RWPE1 (cell line): ENCODE measurements around the gene ZNF800.

Source experiments
- CTCF ChIA-PET: fragments of 350-600 bp; sonication (Branson Sonifier 250); formaldehyde crosslinking; extraction: SDS; loops from one replicate; lab custom pipeline; 2021; lab: Yijun Ruan, JAX
- POLR2A ChIA-PET: fragments of 400-600 bp; formaldehyde crosslinking; extraction: SDS; loops from one replicate; lab custom pipeline; 2020; ENCODE audit warnings: antibody characterized with exemption; ENCODE audit not compliant: low non-redundant PET; lab: Yijun Ruan, JAX
- DNase-seq: peaks from one replicate; pipeline ENCODE4 v3.0.0; 2012; ENCODE audit warnings: low spot score
- H3K27ac ChIP-seq: fragments of 450-650 bp; 2 replicates; pipeline ENCODE4 v1.5.1; 2017
- TF ChIP-seq, protein P1 (sequence below): fragments of 450-650 bp; conservative IDR thresholded peaks from 2 replicates; pipeline ENCODE4 v1.5.1; 2017; ENCODE audit warnings: low read depth, mild to moderate bottlenecking

ZNF800 gene

DNA sequence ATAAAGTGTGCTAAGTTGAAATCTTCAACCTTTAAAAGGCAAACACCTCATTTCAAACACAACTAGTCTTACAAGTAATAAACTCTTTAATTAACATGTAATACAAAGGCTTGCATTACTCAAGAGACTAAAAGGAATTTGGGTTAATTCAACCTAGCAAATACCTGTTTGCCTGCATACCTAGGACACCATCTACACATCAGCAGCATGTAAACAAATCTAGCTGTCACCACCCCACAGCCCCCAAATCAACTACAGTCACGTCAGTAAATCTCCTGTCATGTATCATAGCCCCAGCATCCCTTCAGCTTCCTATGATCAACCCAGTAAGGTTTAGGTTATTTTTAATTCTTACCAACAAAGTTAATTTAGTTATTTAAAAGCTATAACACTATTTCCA lies 33.5 kb downstream of the ZNF800 start:
- ChIA-PET CTCF (no interaction called here), POLR2A (no interaction called here)
- DNase-seq: no peak
- H3K27ac ChIP-seq: no peak overlapping the region
- TF ChIP-seq, protein P1, sequence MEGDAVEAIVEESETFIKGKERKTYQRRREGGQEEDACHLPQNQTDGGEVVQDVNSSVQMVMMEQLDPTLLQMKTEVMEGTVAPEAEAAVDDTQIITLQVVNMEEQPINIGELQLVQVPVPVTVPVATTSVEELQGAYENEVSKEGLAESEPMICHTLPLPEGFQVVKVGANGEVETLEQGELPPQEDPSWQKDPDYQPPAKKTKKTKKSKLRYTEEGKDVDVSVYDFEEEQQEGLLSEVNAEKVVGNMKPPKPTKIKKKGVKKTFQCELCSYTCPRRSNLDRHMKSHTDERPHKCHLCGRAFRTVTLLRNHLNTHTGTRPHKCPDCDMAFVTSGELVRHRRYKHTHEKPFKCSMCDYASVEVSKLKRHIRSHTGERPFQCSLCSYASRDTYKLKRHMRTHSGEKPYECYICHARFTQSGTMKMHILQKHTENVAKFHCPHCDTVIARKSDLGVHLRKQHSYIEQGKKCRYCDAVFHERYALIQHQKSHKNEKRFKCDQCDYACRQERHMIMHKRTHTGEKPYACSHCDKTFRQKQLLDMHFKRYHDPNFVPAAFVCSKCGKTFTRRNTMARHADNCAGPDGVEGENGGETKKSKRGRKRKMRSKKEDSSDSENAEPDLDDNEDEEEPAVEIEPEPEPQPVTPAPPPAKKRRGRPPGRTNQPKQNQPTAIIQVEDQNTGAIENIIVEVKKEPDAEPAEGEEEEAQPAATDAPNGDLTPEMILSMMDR: no peak

- POLR2A ChIA-PET: no interaction called here
- TF ChIP-seq, protein P1: no peak
- no peak overlapping the region for H3K27ac ChIP-seq
- CTCF ChIA-PET: interaction anchor here (1.1 kb wide), 1 partner anchor 551 kb away, joined by 4 read pairs; no protein-coding TSS in a partner anchor
- no peak for DNase-seq
These were observed 38.6 kb downstream of the ZNF800 start for GRCh38 chr7:127353897-127354296.

DNA sequence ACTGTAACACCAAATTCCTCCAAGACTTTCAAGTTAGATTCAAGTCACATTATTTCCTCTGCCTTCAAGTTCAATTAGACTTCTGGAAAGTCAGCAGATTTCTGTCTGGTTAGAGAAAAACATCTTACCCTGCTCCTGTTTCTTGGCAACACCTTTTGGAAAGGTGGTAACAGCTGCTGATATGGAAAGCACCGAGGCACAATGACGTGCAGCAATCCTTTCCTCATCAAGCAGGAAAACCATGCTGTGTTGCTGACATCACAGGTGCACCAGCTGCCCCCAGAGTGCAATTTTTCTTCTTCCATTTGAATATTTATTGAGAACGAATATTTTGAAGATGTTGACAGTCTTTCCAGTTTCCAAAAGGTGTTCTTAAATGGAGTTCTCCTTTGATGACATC lies 41.9 kb downstream of the ZNF800 start:
- ChIA-PET POLR2A (no interaction called here), CTCF (no interaction called here)
- TF ChIP-seq, protein P1: no peak

GRCh38 chr7:127349881-127350280 lies 42.6 kb downstream of the ZNF800 start:
- no peak for DNase-seq
- ChIA-PET CTCF (no interaction called here), POLR2A (no interaction called here)
- no peak overlapping the region for H3K27ac ChIP-seq
- TF ChIP-seq, protein P1: no peak

More for the DNA sequence above, 41.9 kb downstream of the ZNF800 start:
- DNase-seq: no peak
- H3K27ac ChIP-seq: no peak overlapping the region

DNA sequence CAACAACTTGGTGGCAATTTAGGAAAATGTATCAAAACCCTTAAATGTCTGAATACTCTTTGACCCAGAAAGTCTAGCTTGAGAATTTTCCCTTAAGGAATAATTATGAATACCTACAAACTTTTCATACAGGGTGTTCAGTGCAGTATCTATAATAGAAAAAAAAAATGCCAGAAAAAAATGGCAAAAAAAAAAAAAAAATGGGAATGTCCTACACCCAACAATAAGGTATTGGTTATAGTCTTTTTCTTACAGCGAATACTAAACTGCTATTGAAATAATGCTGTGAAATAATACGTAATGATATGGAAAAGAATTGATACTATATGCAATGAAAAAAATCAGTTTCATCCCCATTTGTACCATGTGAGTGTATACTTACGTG lies 44.3 kb downstream of the ZNF800 start:
- TF ChIP-seq, protein P1: no peak
- POLR2A ChIA-PET: no interaction called here
- CTCF ChIA-PET: interaction anchor here (0.6 to 1.0 kb wide), 4 partner anchors 27 to 1996 kb away, joined by 3 to 9 read pairs (median 3); no protein-coding TSS in a partner anchor
- DNase-seq: no peak
- no peak overlapping the region for H3K27ac ChIP-seq

DNA sequence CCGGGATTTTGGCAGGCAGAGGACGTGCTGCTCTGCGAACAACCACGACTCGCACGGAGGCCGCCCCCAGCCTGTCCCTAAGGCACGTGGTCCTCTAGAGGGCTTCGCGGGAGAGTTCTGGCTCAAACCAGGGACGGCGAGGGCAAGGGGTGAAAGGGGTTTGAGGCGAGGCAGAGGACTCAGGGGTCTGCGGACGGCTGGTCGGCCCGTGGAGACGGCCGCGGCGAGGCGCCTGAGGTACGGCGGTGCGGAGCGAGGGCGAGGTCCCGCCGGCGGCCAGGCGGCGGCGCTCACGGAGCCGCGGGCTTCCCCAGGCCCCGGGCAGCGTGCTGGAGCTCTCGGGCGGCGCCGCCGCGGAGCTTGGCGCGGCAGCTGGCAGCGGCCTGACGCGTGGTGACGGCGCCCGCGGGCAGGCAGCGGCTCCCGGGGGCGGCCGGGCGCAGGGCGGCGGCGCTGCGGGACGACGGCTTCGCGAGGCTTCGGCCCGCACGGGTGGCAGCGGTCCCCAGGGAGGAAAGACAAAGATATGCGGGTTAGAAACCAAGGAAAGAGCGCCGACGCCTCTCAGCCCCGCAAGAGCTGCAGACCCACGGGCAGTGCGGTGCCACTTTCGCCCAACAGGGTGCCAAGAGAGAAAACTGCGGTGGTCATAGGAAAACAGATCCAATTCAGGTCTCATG lies 44.8 kb downstream of the ZNF800 start:
- ChIA-PET CTCF (interaction anchor here (0.6 to 1.1 kb wide), 5 partner anchors 39 to 1995 kb away, joined by 3 to 9 read pairs (median 3); no protein-coding TSS in a partner anchor), POLR2A (no interaction called here)
- TF ChIP-seq, protein P1: peak; percentile 70
- peak; percentile 59 for DNase-seq
- no peak overlapping the region for H3K27ac ChIP-seq
